HG02885 (cell line): ENCODE results near the gene CDKN1A.

Source experiments
- ATAC-seq: cut with Tn5 transposase; IDR thresholded peaks from one replicate; pipeline ENCODE4 v1.9.1; 2021; ENCODE audit warnings: mild to moderate bottlenecking; ENCODE audit not compliant: unreplicated experiment, poor library complexity

The CDKN1A gene

GRCh38 chr6:36678488-36679042, at the start of gene CDKN1A:
TSS of gene CDKN1A (plus strand) at chr6:36678714. CDS start at chr6:36684102, 5,388 bp downstream.
- ATAC-seq = peak; percentile 62

- no peak for ATAC-seq
These were observed 48.7 kb upstream of the CDKN1A start for GRCh38 chr6:36629784-36630183.

GRCh38 chr6:36631326-36632011, 47.0 kb upstream of the CDKN1A start:
- ATAC-seq = no peak

GRCh38 chr6:36633370-36633769, 45.1 kb upstream of the CDKN1A start:
- no peak for ATAC-seq

- ATAC-seq = no peak
These were observed 44.6 kb upstream of the CDKN1A start for GRCh38 chr6:36633915-36634314.

GRCh38 chr6:36634317-36635108, 44.0 kb upstream of the CDKN1A start:
- ATAC-seq = no peak

GRCh38 chr6:36636283-36636682, 42.2 kb upstream of the CDKN1A start:
- ATAC-seq = no peak

GRCh38 chr6:36636687-36637418, 41.7 kb upstream of the CDKN1A start:
- ATAC-seq = no peak

- ATAC-seq = no peak
These were observed 39.9 kb upstream of the CDKN1A start for GRCh38 chr6:36638579-36638978.

GRCh38 chr6:36639171-36639808, 39.2 kb upstream of the CDKN1A start:
- ATAC-seq = no peak

GRCh38 chr6:36641543-36641942, 37.0 kb upstream of the CDKN1A start:
- no peak for ATAC-seq

- no peak for ATAC-seq
These were observed 35.3 kb upstream of the CDKN1A start for GRCh38 chr6:36642913-36643817.

- ATAC-seq = no peak
These were observed 34.5 kb upstream of the CDKN1A start for GRCh38 chr6:36643977-36644376.

GRCh38 chr6:36649086-36649485, 29.4 kb upstream of the CDKN1A start:
- no peak for ATAC-seq

- ATAC-seq = no peak
These were observed 28.6 kb upstream of the CDKN1A start for GRCh38 chr6:36649701-36650484.

- peak; percentile 69 for ATAC-seq
These were observed 27.6 kb upstream of the CDKN1A start for GRCh38 chr6:36650848-36651478.

- no peak for ATAC-seq
These were observed 26.7 kb upstream of the CDKN1A start for GRCh38 chr6:36651659-36652379.
